Loucy (cell line): Measurements from ENCODE around the gene CPNE2.

Source experiments
- H2AFZ ChIP-seq: fragments of 200-600 bp; sonication (generic); 2 replicates; pipeline ENCODE4 v1.6.0; 2016; ENCODE audit warnings: antibody characterized with exemption, mild to moderate bottlenecking, low read length, moderate library complexity
- H3F3A ChIP-seq: fragments of 200-600 bp; 2 replicates; pipeline ENCODE4 v1.6.0; 2016; ENCODE audit warnings: antibody characterized with exemption, low read depth, mild to moderate bottlenecking
- H3K27me3 ChIP-seq: fragments of 200-600 bp; sonication (generic); 2 replicates; pipeline ENCODE4 v1.6.1; 2014; ENCODE audit warnings: low read length, mild to moderate bottlenecking; ENCODE audit not compliant: insufficient read depth, poor library complexity, severe bottlenecking
- H3K36me3 ChIP-seq: fragments of 200-600 bp; sonication (generic); 2 replicates; pipeline ENCODE4 v1.6.1; 2016; ENCODE audit warnings: low read length; ENCODE audit not compliant: insufficient read depth
- H3K4me1 ChIP-seq: fragments of 200-600 bp; sonication (generic); 2 replicates; pipeline ENCODE4 v1.5.1; 2014; ENCODE audit warnings: low read length, mild to moderate bottlenecking; ENCODE audit not compliant: insufficient read depth, poor library complexity, severe bottlenecking
- H3K4me2 ChIP-seq: fragments of 200-600 bp; sonication (generic); 2 replicates; pipeline ENCODE4 v1.6.0; 2014; ENCODE audit warnings: antibody characterized with exemption, low read length, low read depth, mild to moderate bottlenecking; ENCODE audit not compliant: poor library complexity, severe bottlenecking
- H3K4me3 ChIP-seq: fragments of 200-600 bp; sonication (generic); 2 replicates; pipeline ENCODE4 v1.5.1; 2014; ENCODE audit warnings: low read length, mild to moderate bottlenecking, mixed read lengths; ENCODE audit not compliant: poor library complexity, severe bottlenecking
- H3K79me2 ChIP-seq: fragments of 200-600 bp; sonication (generic); 2 replicates; pipeline ENCODE4 v1.6.1; 2014; ENCODE audit warnings: low read length; ENCODE audit not compliant: insufficient read depth
- H3K9ac ChIP-seq: fragments of 200-600 bp; sonication (generic); 2 replicates; pipeline ENCODE4 v1.6.0; 2014; ENCODE audit warnings: mild to moderate bottlenecking, low read depth, low read length, moderate library complexity; ENCODE audit not compliant: poor library complexity, severe bottlenecking
- H3K9me2 ChIP-seq: fragments of 200-600 bp; sonication (generic); replicated peaks from 2 replicates; pipeline ENCODE4 v1.6.1; 2016; ENCODE audit warnings: low read depth, low read length, mixed read lengths
- H3K9me3 ChIP-seq: fragments of 200-600 bp; sonication (generic); 2 replicates; pipeline ENCODE4 v1.6.1; 2014; ENCODE audit warnings: mild to moderate bottlenecking, antibody characterized with exemption, low read length, low read depth; ENCODE audit not compliant: insufficient read depth
- H4K20me1 ChIP-seq: fragments of 200-600 bp; sonication (generic); 2 replicates; pipeline ENCODE4 v1.6.0; 2014; ENCODE audit warnings: antibody characterized with exemption, low read length, mild to moderate bottlenecking; ENCODE audit not compliant: insufficient read depth, poor library complexity, severe bottlenecking
- EZH2phosphoT487 ChIP-seq: fragments of 200-600 bp; IDR thresholded peaks from 2 replicates; pipeline ENCODE4 v1.6.1; 2018; ENCODE audit warnings: antibody characterized with exemption, mild to moderate bottlenecking, moderate library complexity, borderline replicate concordance
- TF ChIP-seq, protein P1 (sequence below): fragments of 200-600 bp; sonication (generic); conservative IDR thresholded peaks from 2 replicates; pipeline ENCODE4 v1.5.1; 2014; ENCODE audit warnings: mild to moderate bottlenecking, antibody characterized with exemption, low read length

Gene CPNE2

DNA sequence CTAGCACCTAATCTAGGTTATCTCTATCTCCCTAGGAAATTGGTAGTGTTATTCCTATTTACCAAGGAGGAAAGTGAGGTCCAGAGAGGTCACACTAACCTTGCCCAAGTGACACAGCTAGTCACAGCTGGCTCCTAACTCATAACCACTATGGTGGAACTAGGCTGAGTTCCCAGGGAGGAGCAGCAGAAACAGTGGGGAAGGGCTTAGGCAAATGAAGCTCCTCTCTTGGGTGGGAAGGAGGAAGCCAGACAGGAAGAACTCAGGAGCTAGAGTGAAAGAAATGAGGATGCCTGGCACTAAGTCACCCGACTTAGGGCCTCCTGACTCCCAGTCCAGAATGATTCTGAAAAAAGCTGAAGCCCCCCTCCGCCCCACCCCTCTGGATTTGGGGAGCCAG lies 59.0 kb downstream of the CPNE2 start:
- Histone ChIP-seq H3K9ac (peak overlapping the region; percentile 17), H3K4me1 (peaks cover 58% of the 10 kb centered on the region), H3K79me2 (no peaks in the 10 kb centered on the region), H3K4me3 (no peak overlapping the region), H3K9me3 (no peaks in the 10 kb centered on the region), H3K36me3 (peaks cover 43% of the 10 kb centered on the region; the same call in 1 of the 2 replicates), H3K27me3 (no peaks in the 10 kb centered on the region), H3K4me2 (peak overlapping the region; percentile 24), H4K20me1 (no peaks in the 10 kb centered on the region), H3F3A (0 out of 2 replicates have a peak, but pooled peaks cover 2% of the 10 kb centered on the region), H3K9me2 (no peaks in the 10 kb centered on the region), H2AFZ (no peak overlapping the region)
- TF ChIP-seq, protein P1, sequence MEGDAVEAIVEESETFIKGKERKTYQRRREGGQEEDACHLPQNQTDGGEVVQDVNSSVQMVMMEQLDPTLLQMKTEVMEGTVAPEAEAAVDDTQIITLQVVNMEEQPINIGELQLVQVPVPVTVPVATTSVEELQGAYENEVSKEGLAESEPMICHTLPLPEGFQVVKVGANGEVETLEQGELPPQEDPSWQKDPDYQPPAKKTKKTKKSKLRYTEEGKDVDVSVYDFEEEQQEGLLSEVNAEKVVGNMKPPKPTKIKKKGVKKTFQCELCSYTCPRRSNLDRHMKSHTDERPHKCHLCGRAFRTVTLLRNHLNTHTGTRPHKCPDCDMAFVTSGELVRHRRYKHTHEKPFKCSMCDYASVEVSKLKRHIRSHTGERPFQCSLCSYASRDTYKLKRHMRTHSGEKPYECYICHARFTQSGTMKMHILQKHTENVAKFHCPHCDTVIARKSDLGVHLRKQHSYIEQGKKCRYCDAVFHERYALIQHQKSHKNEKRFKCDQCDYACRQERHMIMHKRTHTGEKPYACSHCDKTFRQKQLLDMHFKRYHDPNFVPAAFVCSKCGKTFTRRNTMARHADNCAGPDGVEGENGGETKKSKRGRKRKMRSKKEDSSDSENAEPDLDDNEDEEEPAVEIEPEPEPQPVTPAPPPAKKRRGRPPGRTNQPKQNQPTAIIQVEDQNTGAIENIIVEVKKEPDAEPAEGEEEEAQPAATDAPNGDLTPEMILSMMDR = no peak
- TF ChIP-seq EZH2phosphoT487 = no peak

DNA sequence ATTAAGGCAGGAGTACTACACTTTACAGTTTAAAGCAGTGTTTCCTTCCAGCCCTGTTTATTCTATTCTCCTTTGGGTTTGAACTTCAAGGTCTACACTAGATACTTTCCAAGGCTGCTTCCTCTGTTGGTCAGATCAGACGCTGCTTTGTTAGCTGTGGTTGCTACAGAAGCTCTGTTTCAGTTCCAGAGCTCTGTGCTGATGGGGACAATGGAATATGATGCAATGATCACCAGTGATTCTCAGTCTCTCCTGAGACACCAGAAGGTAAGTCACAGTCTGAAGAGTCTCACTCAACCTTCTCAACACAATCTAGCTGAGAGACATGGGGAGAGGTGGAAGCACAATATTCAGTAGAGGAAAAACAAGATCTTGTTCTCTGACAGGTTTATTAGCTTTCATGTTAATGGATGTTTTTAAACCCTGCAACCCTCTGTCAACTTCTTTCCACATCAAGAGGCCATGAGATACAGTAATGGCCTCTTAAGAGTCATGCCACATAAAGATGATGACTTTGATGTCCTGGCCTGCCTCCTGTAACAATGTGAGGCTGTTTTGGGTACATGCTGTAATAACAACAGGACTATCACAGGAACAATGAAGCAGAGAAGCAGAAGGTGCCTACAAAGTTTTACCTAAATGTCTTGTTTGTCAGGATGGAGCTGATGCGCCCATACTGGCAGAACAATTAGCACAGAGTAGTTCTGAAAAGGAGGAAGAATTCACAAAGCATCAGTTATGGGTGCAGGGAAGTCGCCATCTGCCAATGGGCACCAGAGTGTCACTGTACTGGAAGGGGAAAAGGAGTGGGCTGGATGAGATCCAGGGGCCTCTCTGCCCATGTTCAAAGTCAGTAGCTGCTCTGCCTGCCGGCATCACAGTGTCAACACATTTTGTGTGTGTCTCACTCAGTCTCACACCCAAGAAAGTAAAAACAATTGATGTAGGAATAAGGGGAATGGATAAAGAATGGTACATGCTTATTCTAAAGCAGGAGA lies 60.0 kb downstream of the CPNE2 start:
- Histone ChIP-seq H3K27me3 (no peaks in the 10 kb centered on the region), H3F3A (0 out of 2 replicates have a peak, but pooled peaks cover 2% of the 10 kb centered on the region), H2AFZ (no peak overlapping the region), H3K79me2 (no peaks in the 10 kb centered on the region), H3K36me3 (peaks cover 45% of the 10 kb centered on the region; the same call in 1 of the 2 replicates), H3K4me1 (peaks cover 51% of the 10 kb centered on the region), H4K20me1 (no peaks in the 10 kb centered on the region), H3K9me2 (no peaks in the 10 kb centered on the region), H3K4me2 (peak overlapping the region; percentile 24), H3K9ac (peak overlapping the region; percentile 17), H3K9me3 (no peaks in the 10 kb centered on the region), H3K4me3 (no peak overlapping the region)
- no peak for TF ChIP-seq EZH2phosphoT487
- TF ChIP-seq, protein P1 = no peak

DNA sequence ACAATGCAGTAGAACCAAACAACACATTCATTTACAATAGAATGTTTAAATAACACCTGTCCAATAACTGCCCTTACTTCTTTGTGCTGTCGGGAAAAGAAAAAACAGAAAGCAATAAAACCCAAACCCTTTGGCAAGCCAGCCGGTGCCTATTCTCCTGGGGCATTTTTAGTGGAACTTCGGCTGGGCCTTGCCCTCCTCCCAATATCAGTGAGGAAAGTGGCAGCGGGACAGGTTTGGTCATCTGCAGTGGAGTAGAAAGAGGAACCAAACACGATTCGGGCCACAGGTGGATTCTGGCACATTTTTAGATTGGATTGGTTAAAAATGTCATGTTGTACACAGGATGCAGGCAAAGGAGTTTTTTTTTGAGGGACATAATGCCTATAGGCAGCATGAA lies 61.5 kb downstream of the CPNE2 start:
- peaks cover under 1% of the 10 kb centered on the region; the same call in 1 of the 2 replicates for H3K79me2 ChIP-seq
- TF ChIP-seq EZH2phosphoT487 = no peak
- TF ChIP-seq, protein P1 = no peak
- H3F3A ChIP-seq = no peaks in the 10 kb centered on the region
- H3K4me3 ChIP-seq = no peak overlapping the region
- H3K9ac ChIP-seq = no peak overlapping the region
- no peaks in the 10 kb centered on the region for H3K27me3 ChIP-seq
- no peak overlapping the region for H3K4me2 ChIP-seq
- no peaks in the 10 kb centered on the region for H3K9me3 ChIP-seq
- H4K20me1 ChIP-seq = no peaks in the 10 kb centered on the region
- H3K9me2 ChIP-seq = no peaks in the 10 kb centered on the region
- H3K4me1 ChIP-seq = peaks cover 41% of the 10 kb centered on the region
- no peak overlapping the region for H2AFZ ChIP-seq
- H3K36me3 ChIP-seq = peaks cover 56% of the 10 kb centered on the region
